ENCODE measurements around the gene C17orf114.

C17orf114 gene

DNA sequence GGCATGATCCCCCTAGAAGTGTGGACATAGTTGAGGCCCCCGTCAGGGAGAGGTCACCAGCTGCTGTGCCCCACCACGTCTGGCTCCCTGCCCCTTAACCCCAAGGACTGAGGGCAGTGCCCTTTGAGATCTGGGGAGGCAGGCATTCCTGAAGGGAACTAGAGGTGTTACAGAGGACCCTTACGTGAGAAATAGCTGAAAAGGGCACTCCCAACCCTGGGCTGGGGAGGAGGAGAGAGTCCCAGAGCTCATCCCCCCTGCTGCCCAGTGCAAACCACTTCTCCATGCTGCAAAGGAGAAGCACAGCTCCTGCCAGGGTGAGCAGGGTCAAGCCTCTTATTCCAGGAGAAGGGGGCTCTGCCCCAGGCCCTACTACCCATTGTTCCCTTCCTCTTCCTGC is 20.7 kb upstream of the C17orf114 start:
- DNase-seq, result no peak

DNA sequence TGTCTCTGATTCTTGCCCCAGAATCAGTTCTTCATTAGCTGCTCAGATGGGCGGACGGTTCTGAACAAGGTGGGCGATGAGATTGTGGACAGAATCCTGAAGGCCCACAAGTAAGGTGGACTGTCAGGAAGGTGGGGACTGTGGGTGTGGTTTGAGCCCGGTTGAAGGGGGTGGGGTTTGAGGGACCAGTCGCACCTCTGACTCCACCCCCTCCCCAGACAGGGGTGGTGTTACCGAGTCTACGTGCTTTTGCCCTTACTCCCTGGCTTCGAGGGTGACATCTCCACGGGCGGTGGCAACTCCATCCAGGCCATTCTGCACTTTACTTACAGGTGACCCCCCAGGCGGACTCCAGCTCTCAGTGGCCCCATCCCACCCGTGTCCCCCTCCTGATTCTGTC is 16.1 kb upstream of the C17orf114 start:
- DNase-seq, result no peak

DNA sequence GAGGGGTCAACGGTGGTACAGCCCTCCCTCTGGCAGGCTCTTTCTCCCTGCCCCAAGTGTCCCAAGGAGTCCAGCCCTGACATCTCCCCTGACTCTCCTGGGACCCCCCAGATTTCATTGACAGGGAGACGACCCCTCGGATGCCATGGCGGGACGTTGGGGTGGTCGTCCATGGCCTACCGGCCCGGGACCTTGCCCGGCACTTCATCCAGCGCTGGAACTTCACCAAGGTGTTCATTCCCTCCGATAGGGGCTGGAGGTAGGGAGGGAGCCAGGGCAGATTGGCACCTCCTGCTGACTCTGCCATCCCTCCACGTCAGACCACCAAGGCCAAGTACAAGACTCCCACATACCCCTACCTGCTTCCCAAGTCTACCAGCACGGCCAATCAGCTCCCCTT is 14.7 kb upstream of the C17orf114 start:
- DNase-seq, result no peak

DNA sequence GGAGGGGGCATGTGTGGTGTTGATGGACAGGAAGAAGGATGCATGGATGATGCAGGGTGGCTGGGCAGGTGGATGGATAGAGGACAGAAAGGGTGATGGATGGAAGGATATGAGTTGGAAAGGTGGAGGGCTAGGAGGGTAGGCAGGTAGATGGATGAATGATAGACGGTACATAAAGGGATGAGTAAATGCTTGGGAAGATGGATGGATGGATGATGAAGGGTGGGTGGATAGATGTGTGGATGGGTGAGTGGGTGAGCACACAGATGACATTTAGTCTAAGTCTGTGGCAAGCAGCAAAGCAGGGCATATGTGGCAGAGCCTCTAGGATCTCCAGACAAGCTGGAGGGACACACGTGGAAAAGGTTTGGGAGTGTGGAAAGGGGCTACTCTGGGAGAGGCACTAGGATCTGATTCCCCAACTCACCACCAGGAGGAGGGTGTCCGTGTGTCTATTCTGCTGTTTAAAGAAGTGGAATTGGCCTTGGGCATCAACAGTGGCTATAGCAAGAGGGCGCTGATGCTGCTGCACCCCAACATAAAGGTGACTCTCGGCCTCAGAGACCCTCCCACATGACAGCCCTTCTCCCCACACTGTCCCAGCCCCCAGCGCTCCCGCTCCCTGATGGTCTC is 13.0 kb upstream of the C17orf114 start:
- DNase-seq, result no peak

DNA sequence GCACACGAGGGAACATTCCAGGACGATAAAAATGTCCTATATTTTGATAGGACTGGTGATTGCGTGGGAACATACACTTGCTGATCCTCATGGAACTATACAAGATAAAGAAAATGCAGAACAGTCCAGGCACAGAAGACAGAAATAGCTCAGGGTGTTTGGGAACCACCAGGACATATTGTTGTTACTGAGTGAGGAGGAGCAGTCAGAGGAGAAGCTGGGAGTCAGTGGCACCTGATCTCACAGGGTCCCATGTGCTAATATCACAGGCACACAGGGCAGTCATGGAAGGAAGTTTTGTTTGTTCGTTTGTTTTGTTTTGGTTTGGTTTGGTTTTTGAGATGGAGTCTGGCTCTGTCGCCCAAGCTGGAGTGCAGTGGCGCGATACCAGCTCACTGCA is 10.6 kb upstream of the C17orf114 start:
- no peak for DNase-seq

DNA sequence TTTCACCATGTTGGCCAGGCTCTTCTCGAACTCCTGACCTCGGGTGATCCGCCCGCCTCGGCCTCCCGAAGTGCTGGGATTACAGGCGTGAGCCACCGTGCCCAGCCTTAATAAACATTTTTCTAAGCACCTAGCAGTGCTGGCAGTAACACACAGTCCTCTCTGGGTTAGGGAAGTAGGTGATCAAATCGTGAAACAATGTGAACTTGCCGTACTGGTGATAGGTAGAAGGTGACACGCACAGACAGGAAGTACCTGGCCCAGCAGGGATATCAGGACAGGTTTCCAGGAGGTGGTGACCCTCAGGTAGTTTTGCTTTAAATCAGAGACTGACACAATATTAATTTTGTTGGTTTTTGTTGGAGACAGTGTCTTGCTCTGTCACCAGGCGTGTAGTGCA is 9.3 kb upstream of the C17orf114 start:
- DNase-seq, result no peak

DNA sequence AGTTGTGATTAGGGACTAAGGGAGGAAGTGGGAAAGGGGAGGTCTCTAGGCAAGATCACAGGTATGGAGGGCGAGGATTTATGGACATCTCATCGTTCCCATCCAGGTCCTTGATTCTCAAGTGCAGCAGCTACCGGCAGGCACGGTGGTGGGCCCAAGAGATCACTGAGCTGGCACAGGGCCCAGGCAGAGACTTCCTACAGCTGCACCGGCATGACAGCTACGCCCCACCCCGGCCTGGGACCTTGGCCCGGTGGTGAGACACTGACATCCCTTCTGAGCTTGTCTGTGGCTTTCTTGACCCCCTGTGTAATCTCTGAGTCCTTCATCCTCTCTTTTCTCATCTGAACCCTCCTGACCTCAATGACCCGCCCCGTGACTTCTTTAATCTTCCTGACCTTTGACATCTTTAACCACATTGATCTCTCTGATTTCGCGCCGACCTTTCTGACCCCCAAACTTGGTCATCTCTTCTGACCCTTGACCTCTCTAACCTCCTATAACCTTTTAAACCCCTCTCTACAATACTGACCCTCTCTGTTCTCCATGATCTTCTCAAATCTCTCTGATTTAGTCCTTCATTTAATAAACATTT is 8.7 kb upstream of the C17orf114 start:
- no peak for DNase-seq

DNA sequence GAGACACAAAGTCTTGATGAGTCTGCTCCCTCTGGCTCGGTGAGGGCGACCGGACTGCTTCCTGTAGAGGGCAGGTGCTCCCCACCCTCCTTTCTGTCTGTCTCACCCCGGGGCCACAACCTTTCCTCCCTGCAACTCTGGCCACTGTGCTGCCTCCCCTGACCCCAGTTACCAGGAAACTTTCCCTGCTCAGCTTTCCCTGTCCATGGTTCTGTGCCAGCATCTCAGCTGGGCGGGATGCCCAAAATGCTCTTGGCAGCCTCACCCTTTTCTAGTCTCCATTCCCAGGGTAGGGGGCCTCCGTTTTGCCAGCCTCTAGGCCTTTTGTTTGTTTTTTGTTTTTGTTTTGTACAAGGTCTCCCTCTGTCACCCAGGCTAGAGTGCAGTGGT is 6.2 kb upstream of the C17orf114 start:
- DNase-seq, result no peak

DNA sequence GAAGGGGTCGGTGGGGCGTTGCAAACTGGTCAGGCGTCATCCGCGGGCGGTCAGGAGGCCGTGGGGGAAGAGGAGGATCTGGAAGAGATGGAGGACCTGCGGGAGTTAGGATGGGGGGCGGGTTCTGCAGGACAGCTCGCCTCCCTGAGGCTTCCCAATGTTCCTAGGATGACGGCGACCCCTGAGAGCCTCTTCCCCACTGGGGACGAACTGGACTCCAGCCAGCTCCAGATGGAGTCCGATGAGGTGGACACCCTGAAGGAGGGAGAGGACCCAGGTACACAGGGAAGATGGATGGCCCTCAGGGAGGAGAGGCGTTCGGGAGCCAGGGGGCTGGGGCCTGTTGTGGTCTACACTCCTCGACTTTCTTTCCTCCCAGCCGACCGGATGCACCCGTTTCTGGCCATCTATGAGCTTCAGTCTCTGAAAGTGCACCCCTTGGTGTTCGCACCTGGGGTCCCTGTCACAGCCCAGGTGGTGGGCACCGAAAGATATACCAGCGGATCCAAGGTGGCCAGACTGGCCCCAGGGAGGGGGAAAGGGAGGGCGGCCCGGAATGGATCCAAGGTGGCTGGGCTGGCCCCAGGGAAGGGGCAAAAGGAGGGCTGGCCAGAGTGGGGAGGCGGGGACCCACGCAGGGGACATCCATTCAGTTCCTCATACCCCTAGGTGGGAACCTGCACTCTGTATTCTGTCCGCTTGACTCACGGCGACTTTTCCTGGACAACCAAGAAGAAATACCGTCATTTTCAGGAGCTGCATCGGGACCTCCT is 5.7 kb upstream of the C17orf114 start:
- no peak for DNase-seq

DNA sequence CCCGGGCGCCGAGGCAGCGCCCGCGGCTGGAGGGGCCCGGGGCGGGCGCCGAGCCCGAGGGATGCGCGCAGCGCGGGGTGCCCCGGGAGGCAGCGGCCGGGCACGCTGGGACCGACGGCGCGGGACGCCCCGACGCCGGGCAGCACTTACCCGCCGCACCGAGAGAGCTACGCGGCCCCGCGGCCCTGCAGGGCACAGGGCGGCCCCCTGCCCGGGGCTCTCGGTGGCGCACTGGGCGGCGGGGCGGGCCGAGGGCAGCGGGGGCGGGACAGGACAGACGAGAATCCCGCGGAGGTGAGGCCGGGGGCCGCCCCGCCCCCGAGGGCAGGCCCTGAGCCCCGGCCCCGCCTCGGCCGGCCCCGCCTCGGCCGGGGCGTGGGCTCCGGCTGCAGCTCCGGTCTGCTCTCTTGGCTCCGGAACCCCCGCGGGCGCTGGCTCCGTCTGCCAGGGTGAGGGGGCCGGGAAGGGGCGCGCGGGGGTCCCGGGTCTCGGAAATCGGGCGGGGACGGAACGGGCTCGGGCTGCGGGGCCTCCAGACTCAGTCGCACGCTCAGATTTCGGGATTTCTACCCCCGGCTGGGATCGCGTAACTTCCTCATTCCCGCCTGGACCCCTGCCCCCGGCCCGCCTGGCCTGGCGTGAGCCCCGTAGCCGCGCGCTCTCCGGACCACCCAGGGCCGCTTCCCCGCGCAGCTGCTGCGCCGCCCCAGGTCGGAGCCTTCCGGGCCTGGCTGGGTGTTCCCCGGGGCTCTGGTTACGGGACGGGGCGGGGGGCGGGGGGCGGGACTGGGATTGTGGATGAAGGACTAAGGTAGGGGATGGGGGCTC is 4.9 kb upstream of the C17orf114 start, which contains the start of gene PLD2:
TSS of gene PLD2 (plus strand) at position 376 of the 828 bp plus-strand sequence. CDS start 621 bp downstream, outside the sequence.
- peak; percentile 89 for DNase-seq

DNA sequence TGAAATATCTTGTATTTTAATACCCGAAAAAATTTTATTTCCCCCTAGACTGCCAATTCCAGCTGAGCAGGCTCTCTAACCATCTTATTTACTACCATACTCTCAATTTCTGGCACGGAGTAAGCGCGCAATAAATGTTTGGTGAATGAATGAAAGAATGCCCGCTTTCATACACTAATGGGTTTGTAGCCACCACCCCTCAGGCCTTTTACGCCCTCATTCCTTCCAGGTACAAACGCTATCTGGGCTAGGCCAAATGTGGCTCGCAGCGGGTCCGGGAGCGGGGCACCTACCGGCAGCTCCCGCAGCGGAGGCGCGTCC is 4.3 kb upstream of the C17orf114 start:
- DNase-seq, result no peak

DNA sequence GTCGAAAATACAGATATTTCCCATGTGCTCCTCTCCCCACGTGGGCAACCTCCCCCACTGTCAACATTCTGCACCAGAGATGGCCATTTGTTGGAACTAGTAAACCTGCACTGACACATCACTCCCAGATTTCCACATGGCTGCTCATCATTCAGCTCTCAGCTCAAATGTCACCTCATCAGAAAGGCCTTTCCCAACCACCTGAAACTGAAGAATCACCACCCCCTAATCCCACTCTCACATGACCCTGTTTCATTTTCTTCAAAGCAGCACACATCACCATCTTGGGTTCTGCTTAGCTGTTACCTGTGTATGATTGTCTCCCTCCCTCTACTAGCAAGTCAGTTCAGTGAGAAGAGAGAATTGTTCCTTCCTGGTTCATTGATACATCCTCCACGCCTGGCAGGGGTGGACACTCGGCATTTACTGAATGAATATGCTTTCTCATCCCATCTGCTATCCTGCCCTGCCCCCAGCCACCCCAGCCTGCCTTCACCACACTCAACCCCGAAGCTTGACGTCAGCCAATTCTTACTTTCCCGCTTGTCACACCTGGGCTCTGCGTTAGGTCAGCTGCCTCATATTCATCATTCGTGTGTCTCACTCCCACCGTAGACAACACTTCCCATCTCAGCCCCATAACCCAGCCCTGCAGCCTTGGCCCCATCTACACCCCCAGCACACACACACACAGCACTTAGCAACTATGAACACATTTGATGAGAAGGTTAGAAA is 1.5 kb downstream of the C17orf114 start:
- no peak for DNase-seq

DNA sequence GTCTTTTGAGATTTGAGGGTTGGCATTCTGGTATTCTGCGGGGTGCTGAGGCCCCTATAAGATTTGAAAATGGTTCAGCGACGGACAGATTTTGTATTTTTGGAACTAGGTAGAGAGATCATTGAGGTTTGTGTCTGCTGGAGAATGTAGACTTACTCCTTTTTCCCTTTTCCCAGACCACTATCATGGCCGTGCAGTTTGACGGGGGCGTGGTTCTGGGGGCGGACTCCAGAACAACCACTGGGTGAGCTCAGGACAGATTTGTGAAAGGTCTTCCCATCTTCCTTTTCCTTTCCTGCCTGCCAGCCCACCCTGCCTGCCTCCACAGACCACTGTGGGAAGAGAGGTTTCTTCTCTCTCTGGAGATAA is 5.6 kb downstream of the C17orf114 start:
- DNase-seq, result no peak

DNA sequence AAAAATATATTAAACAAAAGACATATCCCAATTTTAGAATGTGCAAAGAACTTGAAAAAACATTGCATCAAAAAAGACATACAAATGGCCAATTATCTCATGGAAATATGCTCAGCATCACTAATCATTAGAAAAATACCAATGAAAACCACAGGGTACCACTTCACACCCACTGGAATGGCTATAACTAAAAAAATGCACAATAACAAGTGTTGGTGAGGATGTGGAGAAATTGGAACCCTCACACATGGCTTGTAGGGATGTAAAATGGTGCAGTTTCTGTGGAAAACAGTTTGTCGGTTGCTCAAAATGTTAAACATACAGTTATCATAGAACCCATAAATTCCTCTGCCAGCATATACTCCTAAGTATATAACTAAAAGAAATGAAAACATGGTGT is 7.0 kb downstream of the C17orf114 start:
- no peak for DNase-seq

DNA sequence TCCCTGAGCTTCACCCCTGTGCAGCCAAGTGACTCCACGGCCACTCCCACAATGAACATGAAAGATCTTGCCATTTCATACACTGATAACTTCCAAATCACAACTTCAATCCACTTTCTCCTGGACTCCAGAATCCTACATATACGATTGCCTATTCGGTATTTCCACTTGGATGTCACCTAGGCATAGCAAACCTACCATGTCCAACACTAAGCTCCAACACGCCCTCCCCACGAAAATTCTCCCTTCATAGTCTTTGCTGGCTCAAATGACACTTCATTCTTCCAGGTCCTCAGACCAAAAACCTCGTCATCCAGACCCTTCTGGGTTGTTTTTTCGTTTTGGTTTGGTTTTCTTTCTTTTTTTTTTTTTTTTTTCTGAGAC is 11.4 kb downstream of the C17orf114 start:
- no peak for DNase-seq

DNA sequence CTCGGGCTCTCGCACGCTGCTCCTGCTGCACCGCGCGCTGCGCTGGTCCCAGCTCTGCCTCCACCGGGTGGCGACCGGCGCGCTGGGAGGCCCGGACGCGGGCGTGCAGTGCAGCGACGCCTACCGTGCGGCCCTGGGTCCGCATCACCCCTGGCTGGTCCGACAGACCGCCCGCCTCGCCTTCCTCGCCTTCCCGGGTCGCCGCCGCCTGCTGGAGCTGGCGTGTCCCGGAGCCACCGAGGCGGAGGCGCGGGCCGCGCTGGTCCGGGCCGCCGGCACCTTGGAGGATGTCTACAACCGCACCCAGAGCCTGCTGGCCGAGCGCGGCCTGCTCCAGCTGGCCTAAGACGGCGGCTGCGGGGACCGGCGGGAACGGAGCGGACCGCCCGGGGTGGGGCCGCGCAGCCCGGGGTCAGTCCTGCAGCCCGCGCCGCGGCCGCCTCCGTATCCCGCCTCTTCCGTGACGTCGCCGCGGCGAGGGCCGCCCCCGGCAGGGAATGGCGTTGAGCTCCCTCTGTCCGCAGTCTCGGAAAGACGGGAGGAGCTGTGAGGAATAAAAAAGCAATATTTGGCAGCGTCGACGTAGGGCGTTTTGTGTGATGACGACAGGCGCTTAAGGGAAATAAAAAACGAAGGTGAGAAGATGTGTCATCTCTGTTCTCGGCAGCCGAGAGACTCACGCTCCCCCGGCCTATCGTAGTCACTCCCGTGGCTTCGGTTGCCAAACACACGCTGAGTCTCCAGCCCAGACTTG is 12.0 kb downstream of the C17orf114 start:
- peak; percentile 84 for DNase-seq

DNA sequence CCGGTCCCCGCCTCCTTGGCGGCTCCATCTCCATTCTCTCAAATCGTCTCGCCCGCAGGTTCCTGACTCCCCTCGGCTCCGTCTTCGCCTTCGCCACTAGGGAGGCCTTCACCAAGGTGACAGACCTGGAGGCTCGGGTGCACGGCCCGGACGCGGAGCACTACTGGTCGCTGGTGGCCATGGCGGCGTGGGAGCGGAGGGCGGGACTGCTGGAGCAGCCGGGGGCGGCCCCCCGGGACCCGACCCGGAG is 12.5 kb downstream of the C17orf114 start:
- DNase-seq, result no peak

DNA sequence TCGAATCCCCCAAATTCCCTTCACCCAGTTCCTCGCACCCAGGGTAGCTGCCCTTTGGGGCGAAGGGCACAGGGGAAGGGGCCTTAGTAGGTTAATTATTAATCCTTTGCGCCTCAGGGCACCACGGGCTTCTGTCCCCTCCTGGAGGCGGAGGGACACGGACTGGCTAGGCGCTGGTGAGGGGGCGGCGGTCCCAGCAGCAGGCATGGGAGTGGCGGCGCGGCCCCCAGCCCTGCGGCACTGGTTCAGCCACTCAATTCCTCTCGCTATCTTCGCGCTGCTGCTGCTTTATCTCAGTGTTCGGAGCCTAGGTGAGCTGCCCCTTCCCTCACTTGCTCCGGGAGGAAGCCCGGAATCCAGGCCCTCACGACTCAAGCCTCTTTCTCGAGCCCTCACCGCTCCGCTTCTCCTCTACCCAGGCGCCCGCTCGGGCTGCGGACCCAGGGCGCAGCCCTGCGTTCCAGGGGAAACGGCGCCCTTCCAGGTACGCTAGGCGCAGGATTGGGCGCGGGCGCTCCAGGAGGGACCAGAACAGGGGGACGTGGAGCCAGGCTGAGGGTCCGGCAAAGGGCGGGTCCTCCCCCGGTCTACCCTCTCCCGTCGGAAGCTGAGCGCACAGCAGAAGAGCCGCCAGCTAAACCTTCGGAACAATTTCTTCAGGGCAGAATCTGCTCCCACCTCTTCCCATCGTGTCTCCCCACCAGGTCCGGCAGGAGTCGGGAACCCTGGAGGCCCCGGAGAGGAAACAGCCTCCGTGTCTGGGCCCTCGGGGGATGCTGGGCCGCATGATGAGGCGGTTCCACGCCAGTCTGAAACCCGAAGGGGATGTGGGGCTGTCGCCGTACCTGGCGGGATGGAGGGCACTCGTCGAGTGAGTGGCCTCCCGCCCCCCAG is 13.1 kb downstream of the C17orf114 start, which contains the start of gene GLTPD2:
TSS of gene GLTPD2 (plus strand) at position 158 of the 894 bp plus-strand sequence. CDS start at position 206, 48 bp downstream.
- DNase-seq, result no peak

DNA sequence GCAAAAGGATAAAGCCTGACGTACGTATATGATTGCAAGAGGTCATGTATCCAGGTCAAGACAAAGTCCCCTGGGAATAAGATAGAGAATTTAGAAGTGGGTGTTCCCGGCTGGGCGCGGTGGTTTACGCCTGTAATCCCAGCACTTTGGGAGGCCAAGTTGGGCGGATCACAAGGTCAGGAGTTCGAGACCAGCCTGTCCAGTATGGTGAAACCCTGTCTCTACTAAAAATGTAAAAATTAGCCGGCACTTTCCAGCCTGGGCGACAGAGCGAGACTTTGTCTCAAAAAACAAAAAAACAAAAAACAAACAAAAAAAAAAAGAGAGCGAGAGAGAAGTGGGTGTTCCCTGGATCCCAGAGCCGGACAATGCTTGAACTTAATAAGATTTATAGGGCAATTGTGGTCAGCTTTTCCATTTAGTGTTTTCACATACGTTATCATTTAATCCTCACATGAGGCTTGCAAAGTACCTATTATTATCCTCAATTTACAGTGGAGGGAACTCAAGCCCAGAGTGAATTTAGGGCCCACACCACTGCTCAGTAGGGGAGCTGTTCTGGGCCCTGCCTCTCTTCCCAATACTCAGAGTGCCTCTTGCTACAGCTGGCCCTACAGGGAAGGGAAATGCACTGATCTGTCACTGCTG is 13.8 kb downstream of the C17orf114 start:
- no peak for DNase-seq

DNA sequence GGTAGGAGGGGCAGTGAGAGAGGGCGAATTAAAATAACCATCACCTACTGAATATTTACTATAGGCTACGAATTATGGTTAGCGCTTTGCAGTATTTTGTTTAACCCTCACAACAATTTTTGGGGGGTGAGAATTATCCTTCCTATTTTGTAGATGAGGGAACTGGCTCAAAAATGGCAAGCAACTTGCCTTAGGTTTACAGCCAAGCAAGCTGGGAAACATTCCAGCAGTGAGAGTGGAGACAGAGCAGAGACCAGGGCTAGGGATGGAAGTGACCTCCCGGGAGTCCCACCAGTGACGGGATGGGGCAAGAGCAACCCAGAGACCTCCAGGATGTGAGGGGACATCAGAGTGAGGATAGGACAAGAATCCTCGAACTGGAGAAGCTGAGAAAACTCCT is 15.6 kb downstream of the C17orf114 start:
- DNase-seq, result no peak

DNA sequence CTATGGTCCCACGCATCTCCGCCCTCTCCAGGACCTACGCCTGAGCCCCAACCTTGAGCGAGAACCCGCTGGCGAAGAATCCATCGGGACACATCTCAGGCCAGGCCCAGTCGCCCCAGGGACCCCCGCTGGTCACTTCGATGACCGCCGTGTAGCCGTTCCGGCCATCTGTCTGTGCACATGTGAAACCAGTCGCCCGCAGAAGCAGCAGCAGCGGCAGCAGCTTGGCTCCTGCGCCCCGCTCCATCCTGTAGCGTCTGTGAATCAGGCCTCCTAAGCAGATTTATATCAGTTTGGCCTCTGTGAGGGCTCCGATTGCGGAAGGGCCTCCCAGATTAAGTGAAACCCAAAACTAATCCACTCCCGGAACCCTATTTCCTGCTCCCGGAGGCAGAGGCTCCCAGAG is 16.0 kb downstream of the C17orf114 start, which contains the start of gene VMO1:
TSS of gene VMO1 (minus strand) at position 259 of the 406 bp plus-strand sequence. CDS start at position 247, 12 bp downstream.
- DNase-seq, result no peak

All from CD4-positive, alpha-beta T cell treated with Interleukin-10 for 1 hour (primary cell).